ENCODE measurements around the gene PTH1R.

Gene PTH1R

DNA sequence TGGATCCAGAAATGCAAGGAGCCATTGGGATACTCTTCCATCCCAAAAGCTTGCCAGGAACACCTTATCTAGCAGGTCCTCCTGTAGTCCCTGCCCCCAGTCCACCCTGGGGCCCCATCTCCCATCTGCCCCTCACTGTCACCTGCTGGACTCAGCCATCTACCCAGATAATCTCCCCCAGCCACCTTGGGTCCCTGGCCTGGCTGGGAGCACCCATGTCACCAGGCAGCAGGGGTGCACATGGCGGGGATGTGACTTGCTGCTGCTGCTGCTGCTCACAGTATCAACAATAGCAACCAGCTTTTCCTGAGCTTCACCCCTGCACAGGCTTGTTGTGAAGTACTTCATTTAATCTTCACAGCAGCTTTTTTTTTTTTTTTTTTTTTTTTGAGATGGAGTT, 12.6 kb downstream of the PTH1R start:
- no peak overlapping the region for H3K4me2 ChIP-seq (ENCODE audit: low read length)
- peaks cover 15% of the 10 kb centered on the region for H3K27me3 ChIP-seq (ENCODE audit: low read depth, low read length)
- H3K27ac ChIP-seq (ENCODE audit: low read length) = no peak overlapping the region
- H2AFZ ChIP-seq (ENCODE audit: low read depth, low read length) = no peak overlapping the region
- H3K4me3 ChIP-seq (ENCODE audit: low read length) = no peak overlapping the region
- no peaks in the 10 kb centered on the region for H3K36me3 ChIP-seq (replicated peaks; ENCODE audit: low read depth, low read length)
- H3K4me1 ChIP-seq (ENCODE audit: low read length) = peaks cover 19% of the 10 kb centered on the region
- no peaks in the 10 kb centered on the region for H3K79me2 ChIP-seq (ENCODE audit: low read length)
- H3K9ac ChIP-seq (ENCODE audit: low read length) = no peak overlapping the region
- H3K9me3 ChIP-seq (ENCODE audit: insufficient read depth, low read length) = no peaks in the 10 kb centered on the region
- no peaks in the 10 kb centered on the region for H4K20me1 ChIP-seq (ENCODE audit: insufficient read depth, low read length)
- no peak for TF ChIP-seq EZH2phosphoT487 (IDR thresholded peaks at IDR 0.05; ENCODE audit: low read depth)
- TF ChIP-seq, protein P1, sequence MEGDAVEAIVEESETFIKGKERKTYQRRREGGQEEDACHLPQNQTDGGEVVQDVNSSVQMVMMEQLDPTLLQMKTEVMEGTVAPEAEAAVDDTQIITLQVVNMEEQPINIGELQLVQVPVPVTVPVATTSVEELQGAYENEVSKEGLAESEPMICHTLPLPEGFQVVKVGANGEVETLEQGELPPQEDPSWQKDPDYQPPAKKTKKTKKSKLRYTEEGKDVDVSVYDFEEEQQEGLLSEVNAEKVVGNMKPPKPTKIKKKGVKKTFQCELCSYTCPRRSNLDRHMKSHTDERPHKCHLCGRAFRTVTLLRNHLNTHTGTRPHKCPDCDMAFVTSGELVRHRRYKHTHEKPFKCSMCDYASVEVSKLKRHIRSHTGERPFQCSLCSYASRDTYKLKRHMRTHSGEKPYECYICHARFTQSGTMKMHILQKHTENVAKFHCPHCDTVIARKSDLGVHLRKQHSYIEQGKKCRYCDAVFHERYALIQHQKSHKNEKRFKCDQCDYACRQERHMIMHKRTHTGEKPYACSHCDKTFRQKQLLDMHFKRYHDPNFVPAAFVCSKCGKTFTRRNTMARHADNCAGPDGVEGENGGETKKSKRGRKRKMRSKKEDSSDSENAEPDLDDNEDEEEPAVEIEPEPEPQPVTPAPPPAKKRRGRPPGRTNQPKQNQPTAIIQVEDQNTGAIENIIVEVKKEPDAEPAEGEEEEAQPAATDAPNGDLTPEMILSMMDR (IDR thresholded peaks at IDR 0.05; ENCODE audit: low read depth, low read length) = no peak

DNA sequence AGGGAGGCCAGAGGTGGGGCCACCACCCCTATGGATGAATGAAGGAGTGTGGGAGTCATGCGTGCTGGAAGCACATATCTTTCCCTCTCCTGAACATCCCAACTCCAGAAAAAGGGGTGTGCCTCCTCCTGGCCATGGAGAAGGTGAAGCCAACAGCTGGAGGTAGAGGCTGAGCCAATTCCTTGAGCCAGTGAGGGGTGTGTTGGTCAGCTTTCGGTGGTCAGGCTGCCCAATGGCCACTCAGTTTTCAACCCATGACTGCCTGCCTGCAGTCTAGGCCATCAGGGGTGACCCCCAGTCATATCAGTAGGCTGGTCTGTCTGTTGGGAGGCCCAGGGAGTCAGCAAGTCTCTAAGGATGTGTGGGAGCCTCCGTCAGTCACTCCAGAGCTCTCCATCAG, 13.6 kb downstream of the PTH1R start:
- peaks cover 19% of the 10 kb centered on the region for H3K4me1 ChIP-seq (ENCODE audit: low read length)

DNA sequence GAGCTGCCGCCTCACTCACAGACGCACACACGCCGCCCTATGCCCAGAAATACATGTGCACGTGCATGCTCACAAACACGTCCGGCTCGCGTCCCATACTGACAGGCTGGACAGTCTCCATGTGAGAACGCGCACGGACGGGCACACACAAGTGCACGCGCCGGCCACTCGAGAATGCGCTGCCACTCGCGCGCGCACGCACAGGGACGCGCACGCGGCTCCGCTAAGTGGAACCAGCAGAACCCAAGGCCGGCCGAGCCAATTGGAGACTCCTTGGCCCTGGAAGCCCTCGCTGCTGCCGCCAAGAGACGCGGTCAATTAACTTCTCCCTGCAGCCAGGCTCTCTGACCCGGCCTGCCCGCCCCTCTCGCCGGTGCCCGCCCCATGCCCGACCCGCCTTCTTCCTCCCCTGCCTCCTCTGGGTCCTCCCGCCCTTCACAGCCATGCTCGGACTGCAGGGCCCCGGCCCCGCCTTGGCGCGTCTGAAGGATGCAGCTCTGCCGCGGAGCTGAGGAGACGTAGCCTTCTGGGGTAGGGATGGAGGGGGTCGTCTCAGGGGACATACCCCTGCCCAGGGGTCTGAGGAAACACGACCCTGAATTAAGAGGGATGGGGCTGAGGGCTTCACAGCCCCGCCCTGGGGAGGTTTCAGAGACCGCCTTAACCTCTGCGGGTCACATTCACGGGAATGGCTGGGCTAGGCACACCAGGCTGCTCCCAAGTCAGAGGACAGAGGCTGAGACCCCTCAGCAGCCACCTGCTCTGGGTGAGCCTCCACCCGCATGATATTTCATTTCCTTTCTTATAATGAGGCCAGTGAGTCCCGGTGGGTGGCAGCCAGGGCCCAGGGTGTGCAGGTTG, 15.0 kb downstream of the PTH1R start:
- TF ChIP-seq EZH2phosphoT487 (IDR thresholded peaks at IDR 0.05; ENCODE audit: low read depth) = no peak
- TF ChIP-seq, protein P1 (IDR thresholded peaks at IDR 0.05; ENCODE audit: low read depth, low read length) = no peak
- peak overlapping the region; percentile 61 for H3K9ac ChIP-seq (ENCODE audit: low read length)
- no peaks in the 10 kb centered on the region for H3K36me3 ChIP-seq (replicated peaks; ENCODE audit: low read depth, low read length)
- peaks cover 8% of the 10 kb centered on the region for H3K27me3 ChIP-seq (ENCODE audit: low read depth, low read length)
- peak overlapping the region; percentile 89 for H3K4me3 ChIP-seq (ENCODE audit: low read length)
- no peak overlapping the region for H3K27ac ChIP-seq (ENCODE audit: low read length)
- H4K20me1 ChIP-seq (ENCODE audit: insufficient read depth, low read length) = no peaks in the 10 kb centered on the region
- H2AFZ ChIP-seq (ENCODE audit: low read depth, low read length) = peak overlapping the region; percentile 82
- H3K4me1 ChIP-seq (ENCODE audit: low read length) = peaks cover 19% of the 10 kb centered on the region
- H3K9me3 ChIP-seq (ENCODE audit: insufficient read depth, low read length) = no peaks in the 10 kb centered on the region
- H3K79me2 ChIP-seq (ENCODE audit: low read length) = no peaks in the 10 kb centered on the region
- peak overlapping the region; percentile 82 for H3K4me2 ChIP-seq (ENCODE audit: low read length)

More for the DNA sequence above, 13.6 kb downstream of the PTH1R start:
- H3K36me3 ChIP-seq (replicated peaks; ENCODE audit: low read depth, low read length) = no peaks in the 10 kb centered on the region
- H3K27me3 ChIP-seq (ENCODE audit: low read depth, low read length) = peaks cover 8% of the 10 kb centered on the region
- H3K9me3 ChIP-seq (ENCODE audit: insufficient read depth, low read length) = no peaks in the 10 kb centered on the region
- no peak overlapping the region for H3K27ac ChIP-seq (ENCODE audit: low read length)
- H3K9ac ChIP-seq (ENCODE audit: low read length) = no peak overlapping the region
- no peaks in the 10 kb centered on the region for H4K20me1 ChIP-seq (ENCODE audit: insufficient read depth, low read length)
- H3K4me3 ChIP-seq (ENCODE audit: low read length) = no peak overlapping the region
- no peak for TF ChIP-seq EZH2phosphoT487 (IDR thresholded peaks at IDR 0.05; ENCODE audit: low read depth)
- TF ChIP-seq, protein P1 (IDR thresholded peaks at IDR 0.05; ENCODE audit: low read depth, low read length) = no peak
- H3K4me2 ChIP-seq (ENCODE audit: low read length) = no peak overlapping the region
- H3K79me2 ChIP-seq (ENCODE audit: low read length) = no peaks in the 10 kb centered on the region
- no peak overlapping the region for H2AFZ ChIP-seq (ENCODE audit: low read depth, low read length)

DNA sequence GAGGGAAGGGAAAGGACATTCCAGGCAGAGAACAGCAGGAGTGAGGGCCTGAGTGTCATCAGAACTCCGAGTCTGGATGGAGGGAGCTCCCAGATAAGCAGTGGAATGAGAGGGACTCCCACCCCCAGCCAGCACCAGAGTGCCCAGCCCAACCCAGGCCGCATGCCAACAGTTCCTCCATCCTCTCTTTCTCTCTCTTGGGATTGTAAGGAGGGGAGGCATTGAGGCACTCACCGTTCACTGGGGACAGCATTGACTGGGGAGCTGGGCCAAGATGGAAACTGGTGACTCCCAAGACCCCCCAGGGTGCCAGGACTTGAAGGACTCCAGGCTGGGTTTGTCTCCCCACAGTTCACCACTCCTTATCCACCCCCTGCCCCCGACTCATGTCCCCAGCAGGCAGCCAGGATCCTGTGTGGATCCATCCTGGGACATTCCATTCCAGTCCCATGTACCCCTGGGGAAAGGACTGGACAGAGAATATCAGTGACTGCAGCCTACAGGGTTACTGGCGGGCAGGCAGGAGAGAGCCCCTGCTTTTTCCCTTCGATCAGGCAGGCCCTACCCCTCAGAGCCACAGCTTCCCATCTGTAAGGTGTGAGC, 15.7 kb downstream of the PTH1R start:
- TF ChIP-seq, protein P1 (IDR thresholded peaks at IDR 0.05; ENCODE audit: low read depth, low read length) = no peak
- no peak for TF ChIP-seq EZH2phosphoT487 (IDR thresholded peaks at IDR 0.05; ENCODE audit: low read depth)
- Histone ChIP-seq H3K9ac (ENCODE audit: low read length) (peak overlapping the region; percentile 61), H3K27me3 (ENCODE audit: low read depth, low read length) (peaks cover 8% of the 10 kb centered on the region), H3K4me2 (ENCODE audit: low read length) (peak overlapping the region; percentile 82), H3K36me3 (replicated peaks; ENCODE audit: low read depth, low read length) (no peaks in the 10 kb centered on the region), H3K9me3 (ENCODE audit: insufficient read depth, low read length) (no peaks in the 10 kb centered on the region), H3K4me3 (ENCODE audit: low read length) (peak overlapping the region; percentile 89), H2AFZ (ENCODE audit: low read depth, low read length) (peak overlapping the region; percentile 82), H4K20me1 (ENCODE audit: insufficient read depth, low read length) (no peaks in the 10 kb centered on the region), H3K79me2 (ENCODE audit: low read length) (no peaks in the 10 kb centered on the region), H3K4me1 (ENCODE audit: low read length) (peaks cover 19% of the 10 kb centered on the region), H3K27ac (ENCODE audit: low read length) (no peak overlapping the region)

All from OCI-LY3 (cell line).